LNCAP (cell line): ENCODE results near the gene BOD1L1.

Source experiments
- TF ChIP-seq, protein P1 (sequence below): fragments of 450-650 bp; IDR thresholded peaks from 2 replicates; pipeline ENCODE4 v1.5.1; 2017; ENCODE audit warnings: mild to moderate bottlenecking

BOD1L1 gene

DNA sequence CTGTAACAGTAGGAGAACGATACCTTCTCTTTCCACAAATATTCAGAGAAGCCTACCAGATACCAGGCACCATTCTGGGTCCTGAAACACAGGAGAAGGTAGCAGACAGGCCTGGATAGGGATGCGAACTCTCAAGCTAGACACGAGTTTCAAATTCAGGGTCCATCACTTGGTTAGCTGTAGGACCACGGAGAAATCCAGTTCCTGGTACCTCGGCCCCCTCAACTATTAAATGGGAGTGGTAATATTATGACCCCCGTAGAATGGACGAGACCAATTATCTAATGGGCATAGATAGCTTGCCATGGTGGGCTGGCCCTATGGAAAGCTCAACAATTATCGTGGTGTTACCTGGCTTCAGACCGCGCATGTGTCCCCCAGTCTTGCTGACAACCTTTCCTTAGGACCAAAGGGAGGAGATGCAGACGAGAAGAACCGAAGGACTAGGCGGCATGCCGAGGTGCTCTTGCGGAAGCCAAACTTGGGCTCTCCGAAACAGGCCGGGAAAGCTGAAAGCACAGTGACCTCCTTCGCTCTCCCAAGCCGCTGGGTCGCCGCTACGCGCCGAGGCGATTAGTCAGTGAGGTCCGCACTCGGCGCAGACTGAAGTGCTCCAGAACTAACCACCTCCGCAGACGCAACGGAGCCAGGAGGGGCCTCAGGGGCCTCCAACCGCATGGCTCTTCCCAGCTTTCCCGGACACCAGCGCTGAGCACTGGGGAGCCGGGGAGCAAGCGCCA is 102.9 kb downstream of the BOD1L1 start:
- TF ChIP-seq, protein P1, sequence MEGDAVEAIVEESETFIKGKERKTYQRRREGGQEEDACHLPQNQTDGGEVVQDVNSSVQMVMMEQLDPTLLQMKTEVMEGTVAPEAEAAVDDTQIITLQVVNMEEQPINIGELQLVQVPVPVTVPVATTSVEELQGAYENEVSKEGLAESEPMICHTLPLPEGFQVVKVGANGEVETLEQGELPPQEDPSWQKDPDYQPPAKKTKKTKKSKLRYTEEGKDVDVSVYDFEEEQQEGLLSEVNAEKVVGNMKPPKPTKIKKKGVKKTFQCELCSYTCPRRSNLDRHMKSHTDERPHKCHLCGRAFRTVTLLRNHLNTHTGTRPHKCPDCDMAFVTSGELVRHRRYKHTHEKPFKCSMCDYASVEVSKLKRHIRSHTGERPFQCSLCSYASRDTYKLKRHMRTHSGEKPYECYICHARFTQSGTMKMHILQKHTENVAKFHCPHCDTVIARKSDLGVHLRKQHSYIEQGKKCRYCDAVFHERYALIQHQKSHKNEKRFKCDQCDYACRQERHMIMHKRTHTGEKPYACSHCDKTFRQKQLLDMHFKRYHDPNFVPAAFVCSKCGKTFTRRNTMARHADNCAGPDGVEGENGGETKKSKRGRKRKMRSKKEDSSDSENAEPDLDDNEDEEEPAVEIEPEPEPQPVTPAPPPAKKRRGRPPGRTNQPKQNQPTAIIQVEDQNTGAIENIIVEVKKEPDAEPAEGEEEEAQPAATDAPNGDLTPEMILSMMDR = no peak

DNA sequence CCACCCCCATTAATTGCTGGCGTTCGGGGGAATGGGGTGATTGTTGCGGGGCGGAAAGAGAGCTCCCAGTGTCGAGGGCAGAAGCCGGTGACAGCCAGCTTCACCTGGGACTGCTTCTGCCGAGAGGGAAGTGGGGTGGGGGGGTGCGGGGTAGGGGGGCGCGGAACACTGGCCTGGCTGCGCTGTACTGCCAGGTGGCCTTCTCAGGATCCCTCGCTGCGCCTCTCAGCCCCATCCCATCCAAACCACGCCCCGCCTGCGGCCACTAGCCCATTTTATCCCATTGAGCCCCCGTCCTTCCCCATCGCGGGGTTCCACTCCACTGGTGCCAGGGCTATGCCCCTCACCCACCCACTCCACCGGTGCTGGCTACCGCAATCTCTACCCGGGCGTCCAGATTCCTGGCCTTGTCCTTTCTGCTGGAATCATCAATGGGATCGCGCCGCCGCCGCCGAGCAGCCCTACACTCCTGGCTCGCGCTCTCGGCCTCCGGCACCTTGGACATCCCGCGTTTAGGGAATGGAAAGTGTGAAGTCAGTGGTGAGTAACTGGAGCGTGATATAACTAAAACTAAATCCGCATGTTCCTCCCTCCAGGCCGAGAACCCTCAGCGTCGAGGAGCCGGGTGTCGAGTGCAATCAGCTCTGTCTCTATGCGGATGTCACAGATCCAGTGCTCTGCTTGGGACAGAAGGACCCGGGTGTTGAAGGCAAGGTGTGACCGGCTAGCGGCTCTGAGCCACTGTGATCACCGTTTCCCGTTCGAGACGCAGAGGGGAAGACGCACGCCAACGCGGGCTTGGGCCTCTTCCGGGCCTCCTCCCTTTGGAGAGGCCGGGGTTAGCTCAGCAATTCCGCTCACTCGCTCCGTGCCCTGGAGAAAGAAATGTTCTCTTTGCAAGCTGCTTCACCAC is 103.7 kb downstream of the BOD1L1 start:
- TF ChIP-seq, protein P1 = no peak

DNA sequence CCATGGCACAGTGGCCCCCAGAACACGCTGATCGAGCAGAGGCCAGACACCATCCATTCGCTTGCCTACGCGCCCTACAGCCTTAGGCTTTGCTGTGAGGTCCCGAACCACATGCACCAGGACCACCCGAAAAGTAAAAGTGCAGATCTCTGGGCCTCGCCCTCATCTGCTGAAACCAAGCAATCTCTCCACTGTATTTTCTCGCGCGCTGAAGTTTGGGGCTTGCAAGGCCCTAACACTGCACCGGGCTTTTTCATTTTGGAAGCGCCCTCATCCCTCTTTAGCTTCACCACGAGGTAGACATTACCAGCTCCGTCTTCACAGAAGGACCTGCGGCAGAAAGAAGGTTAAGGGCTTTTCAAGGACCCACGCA is 104.4 kb downstream of the BOD1L1 start:
- TF ChIP-seq, protein P1 = no peak

DNA sequence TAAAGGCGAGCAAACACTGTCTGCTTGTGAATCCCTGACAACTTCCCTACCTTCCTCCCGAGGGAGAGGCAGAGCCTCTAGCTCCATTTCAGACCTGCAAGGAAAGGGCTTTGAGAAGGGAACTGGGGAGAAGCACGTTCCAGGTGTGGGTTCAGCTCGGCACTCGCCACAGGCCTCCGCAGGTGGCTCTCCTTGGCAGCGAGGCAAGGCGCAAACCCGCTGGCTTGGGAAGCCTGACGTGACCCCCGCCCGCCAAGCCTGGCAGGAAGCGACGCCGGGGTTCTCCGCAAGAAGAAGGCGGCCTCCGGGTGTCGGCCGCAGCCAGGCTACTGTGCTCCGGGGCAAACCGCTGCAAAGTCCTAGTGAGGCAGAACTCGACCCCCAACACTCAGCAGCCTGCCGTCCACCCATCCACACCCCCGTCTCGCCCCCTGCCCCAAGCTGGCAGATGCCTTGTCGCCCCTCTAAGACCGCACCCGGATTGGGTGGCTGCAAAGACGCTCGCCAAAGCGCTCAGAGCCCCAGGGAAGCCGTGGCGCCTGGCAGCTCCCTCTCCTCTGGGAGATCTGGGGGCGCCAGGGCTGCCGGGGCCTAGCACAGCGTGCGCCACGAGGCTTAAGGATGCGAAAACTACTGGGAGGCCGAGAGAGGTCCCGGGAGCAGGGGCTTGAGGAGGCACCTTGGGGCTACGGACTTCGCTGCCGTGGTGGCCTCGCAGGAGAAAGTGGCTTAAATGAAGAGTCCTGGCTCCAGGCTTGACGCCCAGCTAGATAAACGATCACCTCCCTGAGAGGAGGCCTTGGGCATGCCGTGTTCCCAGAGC is 105.0 kb downstream of the BOD1L1 start:
- TF ChIP-seq, protein P1 = no peak

DNA sequence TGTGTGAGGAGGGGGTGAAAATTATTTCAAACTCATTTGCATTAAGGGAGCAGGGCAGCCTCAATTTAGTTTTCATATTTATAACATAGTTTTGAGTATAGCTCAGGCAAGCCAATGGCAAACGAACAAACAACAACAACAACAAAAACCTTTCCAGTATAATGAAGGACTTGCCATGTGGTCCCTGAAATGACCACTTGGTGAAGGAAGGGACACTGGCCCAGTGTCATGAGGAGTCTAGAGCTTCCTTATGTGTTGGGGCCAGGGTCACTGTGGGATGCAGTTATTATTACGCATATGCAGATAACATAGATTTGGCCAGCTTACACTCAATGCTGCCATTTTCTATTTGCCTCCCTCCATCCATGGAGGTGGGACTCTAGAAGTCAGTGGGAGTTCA is 106.5 kb downstream of the BOD1L1 start:
- TF ChIP-seq, protein P1 = no peak
